Esophagus muscularis mucosa (tissue), 2 donors: Measurements from ENCODE around the gene LDB1.

Source experiments
- POLR2A ChIP-seq: fragments of 450-650 bp; IDR thresholded peaks from one replicate; pipeline ENCODE4 v1.6.1; 2017; ENCODE audit warnings: antibody characterized with exemption, moderate library complexity, mild to moderate bottlenecking, low read depth
- POLR2AphosphoS5 ChIP-seq, 2 donors: sonication (generic); formaldehyde crosslinking; IDR thresholded peaks; one replicate each; pipeline ENCODE4 v1.6.1; 2017; ENCODE audit warnings: antibody characterized with exemption in 2 of 2

- TF ChIP-seq POLR2AphosphoS5 (IDR thresholded peaks at IDR 0.05) (no peak), POLR2A (no peak)
Observed at GRCh38 chr10:102059987-102060386, 60.2 kb downstream of the LDB1 start.
